WTC11 (cell line): ENCODE results near the gene KDM4B. TPM values are rescaled to one million over a fixed set of nuclear protein-coding genes. Genes with fewer than 3 reads are reported as not detected.

Experiments used
- ATAC-seq: fragments of 200-7000 bp; cut with Tn5 transposase; 2 replicates; pipeline ENCODE4 v1.10.0; 2021; ENCODE audit warnings: mild to moderate bottlenecking, moderate library complexity
- CTCF ChIA-PET: fragments of 300-600 bp; sonication (Branson Sonifier 250); formaldehyde crosslinking; loops from one replicate; lab custom pipeline; 2021; ENCODE audit warnings: antibody characterized with exemption; lab: Charles Lee
- POLR2A ChIA-PET: fragments of 350-600 bp; sonication (Branson Sonifier 250); formaldehyde crosslinking; loops from one replicate; lab custom pipeline; 2021; ENCODE audit warnings: antibody characterized with exemption; lab: Charles Lee
- DNase-seq: peaks from one replicate; pipeline ENCODE4 v3.0.0; 2021; ENCODE audit warnings: low spot score
- H3K27ac Mint-ChIP-seq: 2 replicates; pipeline ENCODE4 v1.8.0; 2021; ENCODE audit warnings: mixed read lengths
- H3K27me3 Mint-ChIP-seq: 2 replicates; pipeline ENCODE4 v1.8.0; 2021; ENCODE audit warnings: low read depth, mild to moderate bottlenecking, moderate library complexity, mixed read lengths
- H3K36me3 Mint-ChIP-seq: 2 replicates; pipeline ENCODE4 v1.8.0; 2021; ENCODE audit warnings: mixed read lengths
- H3K4me1 Mint-ChIP-seq: 2 replicates; pipeline ENCODE4 v1.8.0; 2022; ENCODE audit warnings: mixed read lengths
- H3K4me3 Mint-ChIP-seq: 2 replicates; pipeline ENCODE4 v1.8.0; 2021; ENCODE audit warnings: mild to moderate bottlenecking, moderate library complexity, mixed read lengths
- H3K9me3 Mint-ChIP-seq: 2 replicates; pipeline ENCODE4 v1.8.0; 2021; ENCODE audit warnings: mixed read lengths
- E2F1 ChIP-seq: sonication (generic); formaldehyde crosslinking; IDR thresholded peaks from 2 replicates; pipeline ENCODE4 v1.8.0; 2022; ENCODE audit warnings: mild to moderate bottlenecking, missing genetic modification reagents
- ELF4 ChIP-seq: sonication (generic); formaldehyde crosslinking; IDR thresholded peaks from 2 replicates; pipeline ENCODE4 v1.8.1; 2022; ENCODE audit warnings: low read depth, mild to moderate bottlenecking, moderate library complexity, missing genetic modification reagents
- EMX1 ChIP-seq: fragments of 250-450 bp; sonication (Bioruptor Pico); IDR thresholded peaks from 2 replicates; pipeline ENCODE4 v1.8.0; 2021; ENCODE audit warnings: mild to moderate bottlenecking
- ETV6 ChIP-seq: sonication (generic); formaldehyde crosslinking; IDR thresholded peaks from 2 replicates; pipeline ENCODE4 v1.8.1; 2022; ENCODE audit warnings: mild to moderate bottlenecking, missing genetic modification reagents
- IRF2 ChIP-seq: sonication (generic); formaldehyde crosslinking; IDR thresholded peaks from 2 replicates; pipeline ENCODE4 v1.8.0; 2022; ENCODE audit warnings: low read depth, missing genetic modification reagents, borderline replicate concordance
- JAZF1 ChIP-seq: fragments of 250-450 bp; sonication (Bioruptor Pico); IDR thresholded peaks from 2 replicates; pipeline ENCODE4 v1.9.0; 2021; ENCODE audit warnings: moderate library complexity, mild to moderate bottlenecking, inconsistent platforms
- PREB ChIP-seq: sonication (generic); formaldehyde crosslinking; IDR thresholded peaks from 2 replicates; pipeline ENCODE4 v1.8.1; 2022; ENCODE audit warnings: mild to moderate bottlenecking, missing genetic modification reagents, moderate library complexity, borderline replicate concordance
- TEAD4 ChIP-seq: sonication (generic); formaldehyde crosslinking; IDR thresholded peaks from 2 replicates; pipeline ENCODE4 v1.8.0; 2022; ENCODE audit warnings: mild to moderate bottlenecking, missing genetic modification reagents
- USF2 ChIP-seq: sonication (generic); formaldehyde crosslinking; IDR thresholded peaks from 2 replicates; pipeline ENCODE4 v1.8.1; 2023; ENCODE audit warnings: mild to moderate bottlenecking, missing genetic modification reagents, moderate library complexity
- ZBTB43 ChIP-seq: sonication (generic); formaldehyde crosslinking; IDR thresholded peaks from 2 replicates; pipeline ENCODE4 v1.8.1; 2023; ENCODE audit warnings: mild to moderate bottlenecking, missing genetic modification reagents
- ZNF219 ChIP-seq: sonication (generic); formaldehyde crosslinking; IDR thresholded peaks from 2 replicates; pipeline ENCODE4 v1.8.0; 2023; ENCODE audit warnings: missing genetic modification reagents, mild to moderate bottlenecking, borderline replicate concordance
- ZNF423 ChIP-seq: fragments of 250-450 bp; sonication (Bioruptor Pico); IDR thresholded peaks from 2 replicates; pipeline ENCODE4 v2.1.2; 2022; ENCODE audit warnings: mild to moderate bottlenecking, moderate library complexity
- ZNF671 ChIP-seq: fragments of 250-450 bp; sonication (Bioruptor Pico); IDR thresholded peaks from 2 replicates; pipeline ENCODE4 v1.8.0; 2021; ENCODE audit warnings: mild to moderate bottlenecking
- total RNA-seq: library from RNA; stranded (reverse); gene quantifications from 3 replicates; pipeline ENCODE4 v1.2.3, GENCODE V29; 2021
- TF ChIP-seq, protein P1 (sequence below): fragments of 250-450 bp; sonication (Bioruptor Pico); IDR thresholded peaks from 2 replicates; pipeline ENCODE4 v2.1.2; 2022; ENCODE audit warnings: mild to moderate bottlenecking, moderate library complexity
- TF ChIP-seq, protein P2 (sequence below): fragments of 250-450 bp; sonication (Bioruptor Pico); IDR thresholded peaks from 2 replicates; pipeline ENCODE4 v1.9.0; 2021; ENCODE audit warnings: mild to moderate bottlenecking
- TF ChIP-seq, protein P3 (sequence below): fragments of 200-600 bp; IDR thresholded peaks from 2 replicates; pipeline ENCODE4 v1.8.0; 2022; ENCODE audit warnings: antibody characterized with exemption

Gene KDM4B
- total RNA-seq, 1 experiment from 2014 or later, result 43.2 TPM

DNA sequence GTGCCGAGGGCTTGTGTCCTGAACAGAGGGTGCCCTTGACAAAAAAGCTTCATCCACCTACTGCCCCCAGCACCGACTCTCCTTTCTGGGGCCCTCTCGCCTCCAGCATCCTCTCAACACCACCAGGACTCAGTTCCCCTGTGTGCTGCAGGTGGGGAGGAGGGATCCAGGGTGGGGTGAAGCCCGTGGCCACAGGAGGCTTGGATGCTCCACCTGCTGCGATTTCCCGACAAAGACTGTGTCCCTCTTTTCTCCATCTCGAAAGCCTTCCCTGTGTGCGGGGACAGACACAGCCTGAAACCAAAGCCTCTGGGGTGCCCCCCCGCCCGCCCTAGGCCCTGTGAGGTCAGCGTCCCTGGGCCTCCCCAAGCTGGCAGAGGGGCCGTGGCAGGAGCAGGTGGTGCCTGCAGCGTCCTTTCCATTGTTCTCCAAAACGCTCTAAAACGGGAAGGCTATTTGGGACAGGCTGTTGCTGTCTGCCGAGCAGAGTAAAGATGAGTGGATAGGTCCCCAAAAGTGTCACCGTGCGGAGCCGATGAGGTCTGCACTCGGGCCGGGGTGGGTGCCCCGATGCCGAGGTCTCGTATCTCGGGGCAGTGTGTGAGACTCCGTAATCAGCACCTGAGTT, 186.0 kb downstream of the KDM4B start (continued):
- TF ChIP-seq JAZF1 (CRISPR knock-in tag), result no peak
- TF ChIP-seq ETV6 (CRISPR knock-in tag), result no peak

DNA sequence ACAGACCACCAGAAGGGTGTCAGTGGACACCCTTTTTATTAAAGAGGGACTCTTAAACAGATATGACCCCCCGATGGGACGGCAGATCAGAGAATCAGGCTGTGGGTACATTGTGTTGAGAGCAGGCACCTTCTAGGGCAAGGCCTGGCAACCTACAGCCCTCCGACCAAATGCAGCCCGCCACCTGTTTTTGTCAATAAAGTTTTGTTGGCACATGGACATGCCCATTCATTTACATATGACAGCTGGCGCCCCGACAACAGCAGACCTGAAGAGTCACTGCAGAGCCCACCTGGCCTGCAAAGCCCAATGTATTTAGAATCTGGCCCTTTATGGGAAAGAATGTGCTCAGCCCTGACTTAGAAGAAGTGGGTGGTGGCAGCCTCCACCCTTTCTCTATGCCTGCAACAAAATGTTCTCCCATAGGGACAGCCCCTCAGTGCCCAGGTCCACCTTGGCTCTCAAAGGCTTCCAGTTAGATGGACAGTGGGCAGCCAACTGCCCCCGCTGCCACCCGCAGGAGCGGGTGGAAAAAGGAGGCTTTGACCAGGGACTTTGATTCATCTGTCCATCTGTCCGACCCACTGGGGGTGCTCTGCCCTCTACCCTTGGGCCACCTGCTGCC, 186.8 kb downstream of the KDM4B start:
- CTCF ChIA-PET, result interaction anchor here (0.7 to 1.8 kb wide), 4 partner anchors 18 to 115 kb away, joined by 3 to 22 read pairs (median 6); no protein-coding TSS in a partner anchor

More for the DNA sequence above, 186.8 kb downstream of the KDM4B start:
- H3K9me3 Mint-ChIP-seq, result peaks cover 14% of the 10 kb centered on the region
- no peak for TF ChIP-seq ELF4 (CRISPR knock-in tag)
- no peak for TF ChIP-seq ZNF423 (CRISPR knock-in tag)
- TF ChIP-seq USF2, result no peak
- TF ChIP-seq E2F1 (CRISPR knock-in tag), result no peak
- TF ChIP-seq PREB (CRISPR knock-in tag), result no peak
- TF ChIP-seq, protein P1, sequence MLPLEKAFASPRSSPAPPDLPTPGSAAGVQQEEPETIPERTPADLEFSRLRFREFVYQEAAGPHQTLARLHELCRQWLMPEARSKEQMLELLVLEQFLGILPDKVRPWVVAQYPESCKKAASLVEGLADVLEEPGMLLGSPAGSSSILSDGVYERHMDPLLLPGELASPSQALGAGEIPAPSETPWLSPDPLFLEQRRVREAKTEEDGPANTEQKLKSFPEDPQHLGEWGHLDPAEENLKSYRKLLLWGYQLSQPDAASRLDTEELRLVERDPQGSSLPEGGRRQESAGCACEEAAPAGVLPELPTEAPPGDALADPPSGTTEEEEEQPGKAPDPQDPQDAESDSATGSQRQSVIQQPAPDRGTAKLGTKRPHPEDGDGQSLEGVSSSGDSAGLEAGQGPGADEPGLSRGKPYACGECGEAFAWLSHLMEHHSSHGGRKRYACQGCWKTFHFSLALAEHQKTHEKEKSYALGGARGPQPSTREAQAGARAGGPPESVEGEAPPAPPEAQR (CRISPR knock-in tag), result no peak
- no peak for TF ChIP-seq ZNF671 (CRISPR knock-in tag)
- no peak for TF ChIP-seq IRF2 (CRISPR knock-in tag)
- TF ChIP-seq, protein P2, sequence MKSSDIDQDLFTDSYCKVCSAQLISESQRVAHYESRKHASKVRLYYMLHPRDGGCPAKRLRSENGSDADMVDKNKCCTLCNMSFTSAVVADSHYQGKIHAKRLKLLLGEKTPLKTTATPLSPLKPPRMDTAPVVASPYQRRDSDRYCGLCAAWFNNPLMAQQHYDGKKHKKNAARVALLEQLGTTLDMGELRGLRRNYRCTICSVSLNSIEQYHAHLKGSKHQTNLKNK (CRISPR knock-in tag), result no peak
- TF ChIP-seq, protein P3, sequence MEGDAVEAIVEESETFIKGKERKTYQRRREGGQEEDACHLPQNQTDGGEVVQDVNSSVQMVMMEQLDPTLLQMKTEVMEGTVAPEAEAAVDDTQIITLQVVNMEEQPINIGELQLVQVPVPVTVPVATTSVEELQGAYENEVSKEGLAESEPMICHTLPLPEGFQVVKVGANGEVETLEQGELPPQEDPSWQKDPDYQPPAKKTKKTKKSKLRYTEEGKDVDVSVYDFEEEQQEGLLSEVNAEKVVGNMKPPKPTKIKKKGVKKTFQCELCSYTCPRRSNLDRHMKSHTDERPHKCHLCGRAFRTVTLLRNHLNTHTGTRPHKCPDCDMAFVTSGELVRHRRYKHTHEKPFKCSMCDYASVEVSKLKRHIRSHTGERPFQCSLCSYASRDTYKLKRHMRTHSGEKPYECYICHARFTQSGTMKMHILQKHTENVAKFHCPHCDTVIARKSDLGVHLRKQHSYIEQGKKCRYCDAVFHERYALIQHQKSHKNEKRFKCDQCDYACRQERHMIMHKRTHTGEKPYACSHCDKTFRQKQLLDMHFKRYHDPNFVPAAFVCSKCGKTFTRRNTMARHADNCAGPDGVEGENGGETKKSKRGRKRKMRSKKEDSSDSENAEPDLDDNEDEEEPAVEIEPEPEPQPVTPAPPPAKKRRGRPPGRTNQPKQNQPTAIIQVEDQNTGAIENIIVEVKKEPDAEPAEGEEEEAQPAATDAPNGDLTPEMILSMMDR, result no peak
- TF ChIP-seq ZNF219 (CRISPR knock-in tag), result no peak
- TF ChIP-seq ZBTB43 (CRISPR knock-in tag), result no peak
- no peak for TF ChIP-seq EMX1 (CRISPR knock-in tag)
- no peak for TF ChIP-seq TEAD4
- TF ChIP-seq, all 79 proteins: peak for 0
- Mint-ChIP-seq H3K27me3 (peaks cover 11% of the 10 kb centered on the region), H3K4me1 (peaks cover 9% of the 10 kb centered on the region), H3K4me3 (no peak overlapping the region), H3K36me3 (peaks cover 19% of the 10 kb centered on the region), H3K27ac (no peak overlapping the region)
- DNase-seq, result no peak
- no peak for ATAC-seq
- POLR2A ChIA-PET, result no interaction called here
